Measurements from ENCODE around the gene AGFG1.
"Not testable (repeated sequence)": the region's sequence is repeated elsewhere in the genome, so short reads cannot be mapped to it uniquely, and the experiment has no call there.

AGFG1 gene

GRCh38 chr2:227539465-227539956 is 67.6 kb downstream of the AGFG1 start:
- no peak for DNase-seq (ENCODE audit: low read depth in 2 of 2)

GRCh38 chr2:227540352-227540751 is 68.4 kb downstream of the AGFG1 start:
- DNase-seq (ENCODE audit: low read depth in 2 of 2): not testable (repeated sequence)

GRCh38 chr2:227545990-227546389 is 74.0 kb downstream of the AGFG1 start:
- peak in 1 of 2 donors; percentile 22 for DNase-seq (ENCODE audit: low read depth in 2 of 2)

GRCh38 chr2:227551836-227552235 is 79.9 kb downstream of the AGFG1 start:
- no peak for DNase-seq (ENCODE audit: low read depth in 2 of 2)

GRCh38 chr2:227562581-227562980 is 90.6 kb downstream of the AGFG1 start:
- no peak for DNase-seq (ENCODE audit: low read depth in 2 of 2)

GRCh38 chr2:227565080-227565479 is 93.1 kb downstream of the AGFG1 start:
- DNase-seq (ENCODE audit: low read depth in 2 of 2): no peak

GRCh38 chr2:227566012-227566411 is 94.1 kb downstream of the AGFG1 start:
- DNase-seq (ENCODE audit: low read depth in 2 of 2): no peak

GRCh38 chr2:227568852-227569169 is 96.9 kb downstream of the AGFG1 start:
- DNase-seq (ENCODE audit: low read depth in 2 of 2): no peak

GRCh38 chr2:227570615-227571014 is 98.7 kb downstream of the AGFG1 start:
- DNase-seq (ENCODE audit: low read depth in 2 of 2): no peak

GRCh38 chr2:227576110-227576509 is 104.2 kb downstream of the AGFG1 start:
- DNase-seq (ENCODE audit: low read depth in 2 of 2): no peak

- DNase-seq (ENCODE audit: low read depth in 2 of 2): no peak
These were observed 104.9 kb downstream of the AGFG1 start for GRCh38 chr2:227576812-227577211.

GRCh38 chr2:227577555-227577954 is 105.6 kb downstream of the AGFG1 start:
- DNase-seq (ENCODE audit: low read depth in 2 of 2): no peak

- DNase-seq (ENCODE audit: low read depth in 2 of 2): no peak
These were observed 106.7 kb downstream of the AGFG1 start for GRCh38 chr2:227578642-227579041.

GRCh38 chr2:227579791-227580190 is 107.8 kb downstream of the AGFG1 start:
- DNase-seq (ENCODE audit: low read depth in 2 of 2): no peak

GRCh38 chr2:227582369-227582768 is 110.4 kb downstream of the AGFG1 start:
- DNase-seq (ENCODE audit: low read depth in 2 of 2): no peak

GRCh38 chr2:227592694-227593387 is 120.9 kb downstream of the AGFG1 start:
- no peak for DNase-seq (ENCODE audit: low read depth in 2 of 2)

- no peak for DNase-seq (ENCODE audit: low read depth in 2 of 2)
These were observed 123.8 kb downstream of the AGFG1 start for GRCh38 chr2:227595797-227596196.

- no peak for DNase-seq (ENCODE audit: low read depth in 2 of 2)
These were observed 125.1 kb downstream of the AGFG1 start for GRCh38 chr2:227597036-227597435.

GRCh38 chr2:227597998-227598397 is 126.0 kb downstream of the AGFG1 start:
- DNase-seq (ENCODE audit: low read depth in 2 of 2): no peak

- not testable (repeated sequence) for DNase-seq (ENCODE audit: low read depth in 2 of 2)
These were observed 127.0 kb downstream of the AGFG1 start, which contains the start of gene SCYGR2 for GRCh38 chr2:227598835-227599503. SCYGR2 (plus strand) TSS chr2:227598893; CDS start chr2:227598893, 0 bp downstream.

GRCh38 chr2:227602358-227602757 is 130.4 kb downstream of the AGFG1 start:
- DNase-seq (ENCODE audit: low read depth in 2 of 2): no peak

GRCh38 chr2:227606476-227606875 is 134.5 kb downstream of the AGFG1 start:
- no peak for DNase-seq (ENCODE audit: low read depth in 2 of 2)

GRCh38 chr2:227607941-227608340 is 136.0 kb downstream of the AGFG1 start:
- no peak for DNase-seq (ENCODE audit: low read depth in 2 of 2)

All from stimulated activated CD4-positive, alpha-beta T cell treated with anti-CD3 and anti-CD28 coated beads, Interleukin-4, amount 100 ng/mL, for 48 hours (primary cell).